HG03442 (cell line): ENCODE data around the gene SOWAHA.
A peak's percentile ranks its signal among the peaks of the same experiment; 100 is the strongest.
"Not testable (repeated sequence)": the region's sequence is repeated elsewhere in the genome, so short reads cannot be mapped to it uniquely, and the experiment has no call there.

Experiments
- ATAC-seq: cut with Tn5 transposase; IDR thresholded peaks from one replicate; pipeline ENCODE4 v1.9.1; 2021; ENCODE audit warnings: mild to moderate bottlenecking, moderate library complexity; ENCODE audit not compliant: unreplicated experiment

The SOWAHA gene

GRCh38 chr5:132806804-132807162, 6.3 kb upstream of the SOWAHA start:
- not testable (repeated sequence) for ATAC-seq

- no peak for ATAC-seq
Observed at GRCh38 chr5:132807163-132807838, 5.8 kb upstream of the SOWAHA start.

- no peak for ATAC-seq
Observed at GRCh38 chr5:132808448-132808847, 4.7 kb upstream of the SOWAHA start.

GRCh38 chr5:132808866-132809265, 4.2 kb upstream of the SOWAHA start:
- ATAC-seq: no peak

- no peak for ATAC-seq
Observed at GRCh38 chr5:132810605-132811004, 2.5 kb upstream of the SOWAHA start.

GRCh38 chr5:132812123-132812765, 858 bp upstream of the SOWAHA start:
- no peak for ATAC-seq

GRCh38 chr5:132813599-132814502, 749 bp downstream of the SOWAHA start:
- no peak for ATAC-seq

- ATAC-seq: no peak
Observed at GRCh38 chr5:132814503-132815294, 1.6 kb downstream of the SOWAHA start.

GRCh38 chr5:132815454-132815853, 2.4 kb downstream of the SOWAHA start:
- ATAC-seq: no peak

- no peak for ATAC-seq
Observed at GRCh38 chr5:132816083-132816482, 3.0 kb downstream of the SOWAHA start.

- no peak for ATAC-seq
Observed at GRCh38 chr5:132816554-132816953, 3.5 kb downstream of the SOWAHA start.

GRCh38 chr5:132817011-132817410, 3.9 kb downstream of the SOWAHA start:
- ATAC-seq: no peak

- no peak for ATAC-seq
Observed at GRCh38 chr5:132819468-132819867, 6.4 kb downstream of the SOWAHA start.

- peak; percentile 64 for ATAC-seq
Observed at GRCh38 chr5:132820162-132820754, 7.2 kb downstream of the SOWAHA start.

GRCh38 chr5:132821350-132821749, 8.2 kb downstream of the SOWAHA start:
- no peak for ATAC-seq

- no peak for ATAC-seq
Observed at GRCh38 chr5:132821791-132822190, 8.7 kb downstream of the SOWAHA start.

- no peak for ATAC-seq
Observed at GRCh38 chr5:132822650-132823480, 9.8 kb downstream of the SOWAHA start.

GRCh38 chr5:132823481-132824050, 10.5 kb downstream of the SOWAHA start:
- ATAC-seq: no peak

- no peak for ATAC-seq
Observed at GRCh38 chr5:132824426-132824825, 11.3 kb downstream of the SOWAHA start.
